Esophagus muscularis mucosa (tissue), 4 donors: ENCODE results near the gene NPIPB9.
"Not testable (repeated sequence)": the region's sequence is repeated elsewhere in the genome, so short reads cannot be mapped to it uniquely, and the experiment has no call there.

Source experiments
- CTCF ChIP-seq, 3 experiments: fragments of 200-600 bp in 2 of 3; fragments of 450-650 bp in 1 of 3; sonication (generic) in 2 of 3; IDR thresholded peaks; one replicate each; pipeline ENCODE4 v1.5.1; 2017 to 2019; ENCODE audit warnings: antibody characterized with exemption in 3 of 3, mild to moderate bottlenecking in 2 of 3, moderate library complexity in 1 of 3
- EP300 ChIP-seq: sonication (generic); formaldehyde crosslinking; IDR thresholded peaks from one replicate; pipeline ENCODE4 v1.6.1; 2017; ENCODE audit warnings: antibody characterized with exemption
- POLR2A ChIP-seq: fragments of 450-650 bp; IDR thresholded peaks from one replicate; pipeline ENCODE4 v1.6.1; 2017; ENCODE audit warnings: antibody characterized with exemption, moderate library complexity, mild to moderate bottlenecking, low read depth
- POLR2AphosphoS5 ChIP-seq, 2 donors: sonication (generic); formaldehyde crosslinking; IDR thresholded peaks; one replicate each; pipeline ENCODE4 v1.6.1; 2017; ENCODE audit warnings: antibody characterized with exemption in 2 of 2

- TF ChIP-seq POLR2A; CTCF (IDR thresholded peaks at IDR 0.05); EP300; POLR2AphosphoS5 (IDR thresholded peaks at IDR 0.05): not testable (repeated sequence)
Observed at GRCh38 chr16:28782357-28782756, 30.8 kb downstream of the NPIPB9 start.
